SH-SY5Y (cell line): ENCODE results near the gene LGALS16.

Experiments
- GATA2 ChIP-seq: IDR thresholded peaks from 2 replicates; pipeline ENCODE4 v1.6.1; 2011; ENCODE audit warnings: mild to moderate bottlenecking, low read depth, low read length
- GATA3 ChIP-seq: IDR thresholded peaks from 2 replicates; pipeline ENCODE4 v1.6.1; 2011; ENCODE audit warnings: low read depth, mild to moderate bottlenecking, low read length, moderate library complexity

DNA sequence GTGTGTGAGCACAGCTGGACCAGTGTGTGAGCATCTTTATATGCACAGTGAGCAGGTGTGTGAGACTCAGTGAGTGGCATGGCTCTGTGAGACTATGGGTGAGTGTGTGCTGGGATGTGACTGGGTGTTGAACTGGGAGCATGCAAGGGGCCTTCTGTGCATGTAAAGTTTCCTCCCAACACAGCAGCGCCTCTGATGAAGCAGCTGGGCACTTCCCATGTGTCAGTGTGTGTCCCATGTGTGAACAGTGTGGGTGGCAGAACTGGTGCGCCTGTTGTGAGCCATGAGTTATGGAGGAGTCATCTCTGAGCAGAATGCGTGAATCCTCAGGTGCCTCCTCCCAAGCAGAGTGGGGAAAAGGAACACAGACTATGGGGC lies 24.1 kb downstream of the LGALS16 start:
- no peak for TF ChIP-seq GATA3
- no peak for TF ChIP-seq GATA2
